DMS153 treated with DMSO at 0.1 percent for 48 hours (cell line): ENCODE data around the gene OR8A1.
"Not testable (repeated sequence)": the region's sequence is repeated elsewhere in the genome, so short reads cannot be mapped to it uniquely, and the experiment has no call there.

ENCODE experiments used
- DNase-seq: peaks from one replicate; lab custom pipeline; 2025; ENCODE audit not compliant: unreplicated experiment; lab: John Stamatoyannopoulos, UW

Gene OR8A1

DNA sequence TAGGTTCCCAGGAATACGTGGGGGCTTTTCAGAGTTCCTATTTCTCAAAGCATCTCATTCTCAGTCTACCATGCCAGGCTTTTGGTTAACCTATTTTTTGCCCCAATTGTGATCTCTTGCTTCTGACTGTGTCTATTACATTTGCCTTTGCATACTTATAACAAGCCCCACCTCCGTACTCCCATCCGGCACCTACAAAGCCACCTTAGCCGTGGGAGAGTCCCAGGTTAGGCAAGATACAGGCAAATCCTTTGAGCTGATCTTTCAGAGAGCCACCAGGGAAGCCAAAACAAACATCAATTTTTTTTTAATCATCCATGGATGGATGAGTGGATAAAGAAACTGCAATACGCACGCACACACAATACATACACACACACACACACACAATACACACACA lies 22.8 kb downstream of the OR8A1 start:
- no peak for DNase-seq

DNA sequence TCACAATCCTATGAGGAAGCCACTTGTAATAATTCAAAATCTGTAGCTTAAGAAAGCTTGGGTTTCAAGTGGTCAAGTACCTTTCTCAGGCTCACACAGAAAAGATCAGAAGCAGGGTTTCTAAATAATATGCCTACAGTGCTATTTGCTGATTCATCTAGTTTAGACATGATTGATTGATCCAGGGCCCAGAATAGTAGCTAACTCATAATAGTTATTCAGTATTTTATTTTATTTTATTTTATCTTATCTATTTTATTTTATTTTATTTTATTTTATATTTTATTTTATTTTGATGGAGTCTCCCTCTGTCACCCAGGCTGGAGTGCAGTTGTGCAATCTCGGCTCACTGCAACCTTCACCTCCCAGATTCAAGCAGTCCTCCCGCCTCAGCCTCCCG lies 25.5 kb downstream of the OR8A1 start:
- DNase-seq = no peak

DNA sequence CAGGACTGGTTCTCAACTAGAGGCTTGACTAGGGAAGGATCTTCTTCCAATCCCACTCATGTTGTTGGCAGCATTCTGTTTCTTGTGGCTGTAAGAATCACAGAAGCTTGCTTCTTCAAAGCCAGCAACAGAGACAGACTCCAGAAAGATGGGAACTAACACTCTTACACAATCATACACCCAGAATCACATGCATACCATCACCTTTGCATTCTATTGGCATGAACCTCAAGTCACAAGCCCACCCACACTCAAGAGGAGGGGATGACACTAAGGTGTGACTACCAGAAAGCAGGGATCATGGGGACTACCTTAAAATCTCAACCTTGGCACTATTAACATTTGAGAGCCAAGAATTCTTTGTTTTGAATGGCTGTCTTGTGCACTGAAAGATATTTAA lies 27.8 kb downstream of the OR8A1 start:
- no peak for DNase-seq

DNA sequence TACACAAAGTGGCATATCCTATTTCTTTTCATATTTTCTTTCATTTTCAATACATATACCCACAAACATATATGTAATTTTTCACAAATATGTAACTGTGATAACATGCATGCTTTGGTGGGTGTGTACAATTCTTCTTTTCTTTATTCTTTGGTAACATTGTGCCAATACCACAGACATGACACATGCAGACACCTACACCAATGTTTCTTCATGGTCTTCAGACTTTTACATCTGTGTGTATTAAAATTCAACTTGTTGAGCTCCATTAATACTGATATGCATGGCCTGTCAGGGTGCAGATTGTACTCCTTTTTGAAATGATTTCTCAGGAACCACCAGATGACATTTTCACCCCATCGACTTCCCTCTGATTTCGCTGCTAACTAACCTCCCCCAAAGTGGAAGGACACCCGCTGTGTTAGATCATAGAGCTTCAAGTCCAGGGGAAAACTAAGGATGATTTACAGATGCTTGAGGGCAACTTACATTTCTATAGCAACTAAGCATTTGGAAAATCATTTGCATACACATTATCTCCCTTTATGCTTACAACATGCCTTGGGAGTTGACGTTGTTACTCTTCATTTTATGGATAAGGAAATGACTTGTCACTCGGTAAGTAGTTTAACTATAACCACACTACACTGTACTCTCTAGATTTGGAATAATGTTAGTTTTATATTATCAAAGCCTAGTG lies 31.0 kb downstream of the OR8A1 start:
- DNase-seq = no peak

DNA sequence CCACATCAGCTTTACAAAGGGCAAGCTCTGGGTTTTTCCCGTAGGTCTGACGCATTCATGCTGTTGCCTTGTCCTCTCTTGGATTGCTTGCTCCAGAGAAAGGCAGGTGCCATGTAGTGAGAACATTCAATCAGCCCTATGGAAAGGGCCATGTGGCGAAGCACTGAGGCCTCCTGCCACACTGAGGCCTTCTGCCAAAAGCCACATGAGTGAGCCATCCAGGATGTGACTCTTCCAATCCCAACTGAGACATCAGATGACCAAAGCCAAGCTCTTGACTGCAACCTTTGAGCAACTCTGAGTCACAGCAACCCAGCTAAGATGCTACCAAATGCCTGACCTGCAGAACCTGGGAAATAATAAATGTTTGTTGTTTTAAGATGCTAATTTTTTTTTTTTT lies 32.4 kb downstream of the OR8A1 start:
- no peak for DNase-seq

DNA sequence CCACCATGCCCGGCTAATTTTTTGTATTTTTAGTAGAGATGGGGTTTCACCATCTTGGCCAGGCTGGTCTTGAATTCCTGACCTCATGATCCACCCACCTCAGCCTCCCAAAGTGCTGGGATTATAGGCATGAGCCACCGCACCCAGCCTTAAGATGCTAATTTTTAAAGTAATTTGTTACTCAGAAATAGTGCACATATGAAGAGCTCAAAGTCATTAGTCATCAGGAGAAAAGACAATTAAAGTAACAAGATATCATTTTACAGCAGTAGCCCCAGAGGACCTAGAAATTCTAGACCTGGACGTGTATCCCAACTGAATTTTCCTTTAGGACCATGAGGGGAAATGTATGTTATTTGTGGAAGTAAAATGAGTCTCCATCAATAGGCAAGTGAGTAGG lies 32.9 kb downstream of the OR8A1 start:
- DNase-seq = not testable (repeated sequence)

DNA sequence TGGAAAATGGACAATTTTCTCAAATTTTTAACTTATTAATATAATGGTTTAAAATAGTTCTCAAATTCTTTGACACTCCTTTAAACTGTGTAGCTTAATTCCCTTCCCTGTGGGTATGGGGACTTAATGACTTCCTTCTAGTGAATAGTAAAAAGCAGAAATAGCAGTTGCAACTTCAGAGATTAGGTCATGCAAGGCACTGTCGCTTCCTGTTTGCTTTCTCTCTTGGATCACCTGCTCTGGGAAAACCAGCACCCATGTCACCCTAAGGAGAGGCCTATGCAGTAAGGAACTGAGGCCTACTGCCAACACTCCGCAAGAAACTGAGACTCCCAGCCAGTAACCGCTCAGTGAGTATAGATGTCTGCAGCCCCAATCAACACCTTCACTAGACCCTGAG lies 35.9 kb downstream of the OR8A1 start:
- no peak for DNase-seq

DNA sequence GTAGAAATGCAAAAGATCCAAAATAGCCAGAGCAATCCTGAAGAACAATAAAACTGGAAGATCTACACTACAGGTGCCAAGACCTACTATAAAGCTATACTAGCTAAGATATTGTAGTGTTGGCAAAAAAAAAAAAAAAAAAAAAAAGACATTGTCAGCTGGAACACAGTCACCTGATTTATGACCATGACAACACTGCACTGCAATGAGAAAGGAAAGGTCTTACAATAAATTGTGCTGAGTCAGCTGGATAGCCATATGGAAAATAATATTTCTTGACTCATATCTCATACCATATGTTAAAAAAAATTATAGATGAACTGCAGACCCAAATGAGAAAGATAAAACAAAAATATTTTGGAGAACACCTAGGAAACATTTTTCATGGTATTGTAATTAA lies 38.4 kb downstream of the OR8A1 start:
- DNase-seq = no peak

DNA sequence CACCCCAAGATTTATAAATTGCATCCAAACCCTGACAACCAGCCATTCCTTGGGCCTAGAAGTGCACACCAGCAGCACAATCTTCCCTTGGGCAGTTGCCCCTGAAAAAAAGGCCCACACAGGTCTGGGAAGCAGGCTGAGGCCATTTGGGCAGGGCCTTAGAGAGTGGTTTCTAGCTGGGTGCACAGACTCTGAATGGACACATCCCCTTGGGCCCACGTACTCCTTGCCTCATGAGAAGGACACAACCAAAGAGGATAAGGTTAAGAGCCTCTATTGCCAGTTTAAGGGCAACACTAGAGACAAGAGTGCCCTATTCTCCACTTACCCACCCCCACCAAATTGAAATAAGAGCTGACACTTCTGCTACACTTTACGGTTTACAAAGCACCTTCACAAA lies 40.5 kb downstream of the OR8A1 start:
- DNase-seq = no peak

DNA sequence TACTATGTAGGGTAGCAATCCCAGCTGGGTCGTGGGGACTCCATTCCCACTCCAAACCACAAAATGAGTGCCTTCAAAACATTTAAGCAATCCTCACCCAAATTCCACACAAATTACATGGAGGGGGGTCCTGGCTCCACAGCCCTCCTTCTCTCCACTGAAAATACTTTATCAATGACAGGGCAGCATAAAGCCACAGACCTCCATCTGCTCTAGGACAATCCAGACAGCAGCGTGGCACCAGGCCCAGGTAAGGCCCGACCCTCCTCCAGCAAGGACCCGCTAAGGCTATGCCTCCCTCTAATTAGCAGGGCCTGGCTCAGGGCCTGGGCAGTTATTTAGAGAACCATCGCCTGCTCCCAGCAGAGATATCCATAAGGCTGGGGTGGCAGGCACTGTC lies 41.3 kb downstream of the OR8A1 start, which contains the start of gene PANX3:
Gene PANX3, plus strand, starts transcription at position 365 of the 400 bp plus-strand sequence. CDS start 129 bp downstream, outside the sequence.
- no peak for DNase-seq

DNA sequence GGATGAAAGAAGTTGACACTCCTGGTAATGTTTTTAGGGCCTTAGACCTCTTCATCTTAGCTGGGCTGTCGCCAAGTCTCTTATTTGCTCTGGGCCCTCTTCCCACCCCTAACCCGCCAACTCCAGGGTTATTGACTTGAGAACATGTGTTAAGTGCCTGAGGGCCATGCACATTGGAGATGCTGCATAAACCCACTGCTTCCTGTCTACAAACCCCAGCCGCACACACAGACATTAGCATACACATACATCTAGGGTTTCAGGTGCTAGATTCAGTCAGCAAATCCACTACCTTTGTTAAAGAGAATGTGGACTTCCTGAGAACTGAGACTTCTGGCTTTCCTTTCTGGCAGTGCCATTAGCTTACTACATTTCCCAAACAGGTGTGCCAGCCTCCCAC lies 42.2 kb downstream of the OR8A1 start:
- no peak for DNase-seq

DNA sequence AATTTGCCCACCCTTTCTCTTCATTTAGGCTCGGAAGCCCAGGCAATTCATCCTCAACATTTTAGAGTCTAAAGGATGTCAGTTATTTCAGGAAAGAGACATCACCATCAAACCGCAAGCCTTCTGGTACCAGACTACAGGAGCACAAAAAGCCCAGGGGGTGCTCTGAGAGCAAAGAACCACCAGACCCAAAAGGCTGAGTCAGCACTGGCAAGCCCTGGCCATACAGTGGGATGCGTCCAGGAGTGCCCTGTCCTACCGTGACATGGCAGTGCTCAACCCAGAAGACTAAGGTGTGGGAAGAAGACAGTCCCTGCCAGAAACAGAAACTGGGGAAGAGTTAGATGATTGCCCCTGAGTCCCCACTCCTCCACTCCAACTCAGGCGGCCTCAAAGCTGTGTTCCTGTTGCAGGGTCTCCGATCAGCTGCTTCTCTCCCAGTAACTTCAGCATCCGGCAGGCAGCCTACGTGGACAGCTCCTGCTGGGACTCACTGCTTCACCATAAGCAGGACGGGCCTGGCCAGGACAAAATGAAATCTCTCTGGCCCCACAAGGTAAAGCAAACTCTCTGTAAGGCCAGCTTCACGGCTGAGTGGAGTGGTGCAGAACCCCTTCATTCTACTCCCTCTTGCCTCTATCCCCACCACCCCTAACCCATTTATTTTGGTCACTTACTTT lies 42.9 kb downstream of the OR8A1 start:
- no peak for DNase-seq

DNA sequence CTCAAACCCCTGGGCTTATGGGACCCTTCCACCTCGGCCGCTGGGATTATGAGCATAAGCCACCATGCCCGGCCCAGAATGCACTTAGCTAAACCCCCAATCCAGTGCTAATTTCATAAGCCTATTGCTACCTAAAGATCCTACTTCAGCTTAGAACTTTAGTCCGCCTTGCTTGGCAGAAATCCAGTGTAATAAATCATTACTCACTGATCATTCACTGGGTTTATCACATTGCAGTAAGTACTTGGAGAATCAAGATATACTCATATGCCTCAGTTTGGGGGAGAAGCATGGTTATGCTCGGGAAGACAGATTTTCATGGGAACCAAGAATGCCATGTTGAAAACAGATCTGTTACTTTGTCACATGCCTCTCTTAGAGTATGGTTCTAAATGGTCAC lies 49.1 kb downstream of the OR8A1 start:
- no peak for DNase-seq
